ENCODE data around the gene NXPH2.

GRCh38 chr2:138707392-138708074 lies 72.7 kb downstream of the NXPH2 start:
- no peak for TF ChIP-seq POLR2AphosphoS5 (IDR thresholded peaks at IDR 0.05; ENCODE audit: insufficient read depth, low read depth, low read length)
- TF ChIP-seq CTCF (IDR thresholded peaks at IDR 0.05; ENCODE audit: extremely low read depth in 1 of 2, insufficient read depth in 1 of 2, low read depth in 1 of 2, low read length in 2 of 2) = no peak
- no peak for TF ChIP-seq GATA2 (IDR thresholded peaks at IDR 0.05; ENCODE audit: insufficient read depth, insufficient read length, low read depth, low read length)
- no peak for TF ChIP-seq JUN (IDR thresholded peaks at IDR 0.05; ENCODE audit: borderline replicate concordance, insufficient read depth, insufficient read length, low read depth)
- TF ChIP-seq POLR2A (IDR thresholded peaks at IDR 0.05; ENCODE audit: low read depth, low read length) = no peak
- no peak for TF ChIP-seq EZH2 (IDR thresholded peaks at IDR 0.05; ENCODE audit: borderline replicate concordance, low read depth, low read length, severe bottlenecking)
- no peak for TF ChIP-seq MAX (IDR thresholded peaks at IDR 0.05; ENCODE audit: insufficient read depth, insufficient read length)
- TF ChIP-seq MYC (IDR thresholded peaks at IDR 0.05; ENCODE audit: low read depth, low read length) = no peak
- TF ChIP-seq FOS (IDR thresholded peaks at IDR 0.05; ENCODE audit: borderline replicate concordance, insufficient read depth, low read length) = no peak

Measured in endothelial cell of umbilical vein (primary cell).